ENCODE data around the gene CALM3. TPM values are rescaled to one million over a fixed set of nuclear protein-coding genes. Genes with fewer than 3 reads are reported as not detected.

Gene CALM3
- total and polyA plus RNA-seq, 9 donors = 80.5 to 646 (median 225) TPM

GRCh38 chr19:46574533-46574932 lies 26.6 kb upstream of the CALM3 start:
- DNase-seq = no peak
- no peaks in the 10 kb centered on the region for H3K4me1 ChIP-seq (ENCODE audit: insufficient read depth)
- no peaks in the 10 kb centered on the region for H3K36me3 ChIP-seq
- intact Hi-C loops (cut with DNase I) = no loop called here
- no peak for TF ChIP-seq EP300 (IDR thresholded peaks at IDR 0.05)
- TF ChIP-seq, protein P1, sequence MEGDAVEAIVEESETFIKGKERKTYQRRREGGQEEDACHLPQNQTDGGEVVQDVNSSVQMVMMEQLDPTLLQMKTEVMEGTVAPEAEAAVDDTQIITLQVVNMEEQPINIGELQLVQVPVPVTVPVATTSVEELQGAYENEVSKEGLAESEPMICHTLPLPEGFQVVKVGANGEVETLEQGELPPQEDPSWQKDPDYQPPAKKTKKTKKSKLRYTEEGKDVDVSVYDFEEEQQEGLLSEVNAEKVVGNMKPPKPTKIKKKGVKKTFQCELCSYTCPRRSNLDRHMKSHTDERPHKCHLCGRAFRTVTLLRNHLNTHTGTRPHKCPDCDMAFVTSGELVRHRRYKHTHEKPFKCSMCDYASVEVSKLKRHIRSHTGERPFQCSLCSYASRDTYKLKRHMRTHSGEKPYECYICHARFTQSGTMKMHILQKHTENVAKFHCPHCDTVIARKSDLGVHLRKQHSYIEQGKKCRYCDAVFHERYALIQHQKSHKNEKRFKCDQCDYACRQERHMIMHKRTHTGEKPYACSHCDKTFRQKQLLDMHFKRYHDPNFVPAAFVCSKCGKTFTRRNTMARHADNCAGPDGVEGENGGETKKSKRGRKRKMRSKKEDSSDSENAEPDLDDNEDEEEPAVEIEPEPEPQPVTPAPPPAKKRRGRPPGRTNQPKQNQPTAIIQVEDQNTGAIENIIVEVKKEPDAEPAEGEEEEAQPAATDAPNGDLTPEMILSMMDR (IDR thresholded peaks at IDR 0.05) = no peak
- TF ChIP-seq POLR2A (IDR thresholded peaks at IDR 0.05) = no peak
- no peaks in the 10 kb centered on the region for H3K9me3 ChIP-seq
- H3K4me3 ChIP-seq = no peak overlapping the region
- no peaks in the 10 kb centered on the region for H3K27me3 ChIP-seq
- no peak overlapping the region for H3K27ac ChIP-seq
- 34 to 38% (median 38%) methylated on average over 11 of the region's 11 CpGs for WGBS, 3 donors

DNA sequence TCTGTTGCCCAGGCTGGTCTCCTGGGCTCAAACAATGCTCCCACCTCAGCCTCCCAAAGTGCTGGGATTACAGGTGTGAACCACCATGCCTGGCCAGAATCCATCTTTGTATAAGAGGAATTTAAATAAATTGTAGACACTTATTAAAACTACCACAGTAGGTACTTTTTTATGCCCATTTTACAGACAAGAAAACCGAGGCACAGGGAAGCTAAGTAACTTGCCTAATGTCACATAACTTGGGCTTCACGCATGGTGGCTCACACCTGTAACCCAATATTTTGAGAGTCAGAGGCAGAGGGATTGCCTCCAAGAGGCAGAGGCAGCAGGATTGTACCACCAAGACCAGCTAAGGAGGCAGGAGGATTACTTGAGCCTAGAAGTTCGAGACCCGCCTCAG lies 22.7 kb upstream of the CALM3 start:
- Histone ChIP-seq H3K4me1 (ENCODE audit: insufficient read depth) (no peaks in the 10 kb centered on the region), H3K4me3 (no peak overlapping the region), H3K9me3 (no peaks in the 10 kb centered on the region), H3K27me3 (no peaks in the 10 kb centered on the region), H3K27ac (no peak overlapping the region), H3K36me3 (no peaks in the 10 kb centered on the region)
- TF ChIP-seq, protein P1 (IDR thresholded peaks at IDR 0.05) = no peak
- no peak for TF ChIP-seq POLR2A (IDR thresholded peaks at IDR 0.05)
- no peak for TF ChIP-seq EP300 (IDR thresholded peaks at IDR 0.05)
- intact Hi-C loops (cut with DNase I) = no loop called here
- DNase-seq = no peak
- 60 to 72% (median 67%) methylated on average over 4 of the region's 4 CpGs for WGBS, 3 donors

GRCh38 chr19:46579361-46579879 lies 21.7 kb upstream of the CALM3 start:
- Histone ChIP-seq H3K27me3 (no peaks in the 10 kb centered on the region), H3K4me1 (ENCODE audit: insufficient read depth) (no peaks in the 10 kb centered on the region), H3K27ac (no peak overlapping the region), H3K4me3 (no peak overlapping the region), H3K9me3 (no peaks in the 10 kb centered on the region), H3K36me3 (no peaks in the 10 kb centered on the region)
- TF ChIP-seq POLR2A (IDR thresholded peaks at IDR 0.05) = no peak
- TF ChIP-seq, protein P1 (IDR thresholded peaks at IDR 0.05) = no peak
- no peak for TF ChIP-seq EP300 (IDR thresholded peaks at IDR 0.05)
- no peak for DNase-seq
- intact Hi-C loops (cut with DNase I) = no loop called here
- 9 to 44% (median 18%) methylated on average over 8 of the region's 8 CpGs for WGBS, 3 donors

DNA sequence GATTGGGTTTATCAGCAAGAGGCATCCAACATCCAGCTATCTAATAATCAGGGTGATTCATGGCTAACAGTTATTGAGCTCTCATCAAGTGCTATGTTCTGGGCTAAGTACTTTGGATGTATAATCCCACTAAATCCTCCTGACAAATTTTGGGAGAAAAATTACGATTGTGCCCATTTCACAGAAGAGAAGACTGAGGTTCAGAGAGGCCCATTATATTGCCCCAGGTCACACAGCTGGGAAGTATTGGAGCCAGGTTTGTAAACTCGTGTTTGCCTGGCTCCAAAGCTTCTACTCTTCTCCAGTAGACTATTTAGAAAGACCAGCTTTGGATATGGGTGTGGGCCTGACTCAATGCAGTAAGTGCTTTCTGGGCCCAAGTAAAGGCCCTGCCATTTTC lies 20.9 kb upstream of the CALM3 start:
- H3K27ac ChIP-seq = no peak overlapping the region
- H3K27me3 ChIP-seq = no peaks in the 10 kb centered on the region
- intact Hi-C loops (cut with DNase I) = no loop called here
- H3K4me3 ChIP-seq = no peak overlapping the region
- H3K4me1 ChIP-seq (ENCODE audit: insufficient read depth) = no peaks in the 10 kb centered on the region
- TF ChIP-seq, protein P1 (IDR thresholded peaks at IDR 0.05) = no peak
- TF ChIP-seq EP300 (IDR thresholded peaks at IDR 0.05) (no peak), POLR2A (IDR thresholded peaks at IDR 0.05) (no peak)
- 89 to 97% (median 92%) methylated on average over 2 of the region's 2 CpGs for whole genome bisulfite sequencing, 3 donors
- no peaks in the 10 kb centered on the region for H3K9me3 ChIP-seq
- no peak for DNase-seq
- H3K36me3 ChIP-seq = no peaks in the 10 kb centered on the region
